Activated T-cell treated with anti-CD3 and anti-CD28 coated beads, Interleukin-2, amount 50 U/mL, for 72 hours (primary cell): ENCODE measurements around the gene FUT2. TPM values are rescaled to one million over a fixed set of nuclear protein-coding genes. Genes with fewer than 3 reads are reported as not detected.
"Not testable (repeated sequence)": the region's sequence is repeated elsewhere in the genome, so short reads cannot be mapped to it uniquely, and the experiment has no call there.

ENCODE experiments used
- ATAC-seq, 2 donors: fragments of 150-1000 bp; cut with Tn5 transposase; replicated peaks in 1 of 2; 2 replicates each; pipeline ENCODE4 v1.10.0; 2021; ENCODE audit warnings: moderate library complexity in 2 of 2, mild to moderate bottlenecking in 1 of 2
- DNase-seq, 2 donors: peaks; one replicate each; pipeline ENCODE4 v3.0.0; 2021 to 2022; ENCODE audit warnings: mixed read lengths in 1 of 2
- H3K27ac Mint-ChIP-seq: one replicate; pipeline ENCODE4 v1.8.0; 2022; ENCODE audit warnings: mild to moderate bottlenecking, moderate library complexity, mixed read lengths
- H3K27me3 Mint-ChIP-seq: one replicate; pipeline ENCODE4 v1.8.0; 2022; ENCODE audit warnings: low read depth, mixed read lengths
- H3K36me3 Mint-ChIP-seq, 2 donors: one replicate each; pipeline ENCODE4 v1.8.0; 2022; ENCODE audit warnings: mixed read lengths in 2 of 2, mild to moderate bottlenecking in 1 of 2; ENCODE audit not compliant: insufficient read depth in 2 of 2
- H3K4me1 Mint-ChIP-seq: one replicate; pipeline ENCODE4 v1.8.0; 2022; ENCODE audit warnings: low read depth, mixed read lengths
- H3K4me3 Mint-ChIP-seq, 2 donors: one replicate each; pipeline ENCODE4 v1.8.0; 2022; ENCODE audit warnings: mild to moderate bottlenecking in 2 of 2, mixed read lengths in 2 of 2, moderate library complexity in 2 of 2
- H3K9me3 Mint-ChIP-seq, 2 donors: one replicate each; pipeline ENCODE4 v1.8.0; 2022; ENCODE audit warnings: mixed read lengths in 2 of 2
- total RNA-seq, 2 donors: library from RNA; stranded (reverse); gene quantifications; one replicate each; pipeline ENCODE4 v1.2.3, GENCODE V29; 2022

Gene FUT2
- total RNA-seq, 2 donors from 2014 or later: not detected

GRCh38 chr19:48674216-48674809 lies 21.5 kb upstream of the FUT2 start:
- Mint-ChIP-seq H3K4me3 (no peak overlapping the region), H3K36me3 (peaks cover 0 to 2% of the 10 kb centered on the region in 2 donors), H3K9me3 (peaks cover 0 to 6% of the 10 kb centered on the region in 2 donors), H3K27me3 (no peaks in the 10 kb centered on the region), H3K4me1 (peaks cover 5% of the 10 kb centered on the region), H3K27ac (no peak overlapping the region)
- no peak for DNase-seq
- ATAC-seq: no peak

- no peaks in the 10 kb centered on the region for H3K9me3 Mint-ChIP-seq
- H3K36me3 Mint-ChIP-seq: no peaks in the 10 kb centered on the region
- peak; percentile 78 to 82 for DNase-seq
- no peak overlapping the region for H3K27ac Mint-ChIP-seq
- no peaks in the 10 kb centered on the region for H3K27me3 Mint-ChIP-seq
- H3K4me3 Mint-ChIP-seq: no peak overlapping the region
- peak; percentile 87 to 91 for ATAC-seq
- peaks cover 5% of the 10 kb centered on the region for H3K4me1 Mint-ChIP-seq
These were observed 20.6 kb upstream of the FUT2 start for GRCh38 chr19:48674921-48675824.

GRCh38 chr19:48676487-48676886 lies 19.3 kb upstream of the FUT2 start:
- no peaks in the 10 kb centered on the region for H3K27me3 Mint-ChIP-seq
- ATAC-seq (no peak), DNase-seq (no peak)
- no peak overlapping the region for H3K27ac Mint-ChIP-seq
- no peaks in the 10 kb centered on the region for H3K36me3 Mint-ChIP-seq
- no peak overlapping the region for H3K4me3 Mint-ChIP-seq
- no peaks in the 10 kb centered on the region for H3K9me3 Mint-ChIP-seq
- H3K4me1 Mint-ChIP-seq: peaks cover 5% of the 10 kb centered on the region

GRCh38 chr19:48676887-48677286 lies 18.9 kb upstream of the FUT2 start:
- no peaks in the 10 kb centered on the region for H3K9me3 Mint-ChIP-seq
- no peak for DNase-seq
- H3K27me3 Mint-ChIP-seq: no peaks in the 10 kb centered on the region
- H3K4me3 Mint-ChIP-seq: no peak overlapping the region
- ATAC-seq: no peak
- H3K4me1 Mint-ChIP-seq: peaks cover 5% of the 10 kb centered on the region
- H3K27ac Mint-ChIP-seq: no peak overlapping the region
- no peaks in the 10 kb centered on the region for H3K36me3 Mint-ChIP-seq

- H3K36me3 Mint-ChIP-seq: no peaks in the 10 kb centered on the region
- H3K27me3 Mint-ChIP-seq: no peaks in the 10 kb centered on the region
- H3K4me1 Mint-ChIP-seq: peaks cover 9% of the 10 kb centered on the region
- no peak overlapping the region for H3K27ac Mint-ChIP-seq
- no peak overlapping the region for H3K4me3 Mint-ChIP-seq
- no peaks in the 10 kb centered on the region for H3K9me3 Mint-ChIP-seq
- no peak for DNase-seq
- ATAC-seq: no peak
These were observed 17.6 kb upstream of the FUT2 start for GRCh38 chr19:48678201-48678600.

- ATAC-seq, H3K4me3 Mint-ChIP-seq, H3K4me1 Mint-ChIP-seq, H3K36me3 Mint-ChIP-seq, H3K9me3 Mint-ChIP-seq, H3K27me3 Mint-ChIP-seq, H3K27ac Mint-ChIP-seq, DNase-seq: not testable (repeated sequence)
These were observed 15.8 kb upstream of the FUT2 start for GRCh38 chr19:48680006-48680405.

- H3K27me3 Mint-ChIP-seq: no peaks in the 10 kb centered on the region
- DNase-seq: no peak
- no peak overlapping the region for H3K27ac Mint-ChIP-seq
- no peaks in the 10 kb centered on the region for H3K9me3 Mint-ChIP-seq
- H3K36me3 Mint-ChIP-seq: no peaks in the 10 kb centered on the region
- ATAC-seq: no peak
- H3K4me3 Mint-ChIP-seq: no peak overlapping the region
- H3K4me1 Mint-ChIP-seq: peaks cover 4% of the 10 kb centered on the region
These were observed 15.2 kb upstream of the FUT2 start for GRCh38 chr19:48680436-48681126.

DNA sequence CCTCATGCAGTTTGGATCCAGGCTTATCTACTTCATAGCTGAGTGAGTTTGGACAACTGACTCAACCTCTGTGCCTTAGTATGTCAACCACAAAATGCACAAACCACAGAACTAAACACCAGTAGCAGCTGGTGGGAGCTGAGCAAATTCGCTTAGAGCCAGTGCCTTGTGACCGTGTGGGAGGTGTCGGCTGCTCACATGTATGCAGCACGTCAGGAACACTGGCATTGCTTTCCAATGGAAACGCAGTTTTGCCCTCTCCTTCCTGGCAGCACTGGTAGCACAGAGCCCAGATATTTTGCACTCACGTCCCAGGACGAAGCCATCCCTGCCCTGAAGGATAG lies 14.7 kb upstream of the FUT2 start:
- ATAC-seq: peak; percentile 52 to 63

GRCh38 chr19:48683349-48683748 lies 12.4 kb upstream of the FUT2 start:
- Mint-ChIP-seq H3K36me3 (no peaks in the 10 kb centered on the region), H3K9me3 (no peaks in the 10 kb centered on the region), H3K27ac (no peak overlapping the region), H3K4me1 (peaks cover 4% of the 10 kb centered on the region), H3K4me3 (peak overlapping the region in 1 of 2 donors; percentile 24), H3K27me3 (no peaks in the 10 kb centered on the region)
- peak; percentile 30 to 43 for DNase-seq
- peak in 1 of 2 donors; percentile 56 for ATAC-seq

More for the DNA sequence above, 14.7 kb upstream of the FUT2 start:
- no peaks in the 10 kb centered on the region for H3K9me3 Mint-ChIP-seq
- H3K4me1 Mint-ChIP-seq: peaks cover 4% of the 10 kb centered on the region
- H3K27ac Mint-ChIP-seq: no peak overlapping the region
- H3K4me3 Mint-ChIP-seq: no peak overlapping the region
- no peak for DNase-seq
- H3K27me3 Mint-ChIP-seq: no peaks in the 10 kb centered on the region
- H3K36me3 Mint-ChIP-seq: no peaks in the 10 kb centered on the region

GRCh38 chr19:48685583-48685982 lies 10.2 kb upstream of the FUT2 start:
- DNase-seq (no peak), ATAC-seq (no peak)
- H3K4me1 Mint-ChIP-seq: peaks cover 4% of the 10 kb centered on the region
- no peaks in the 10 kb centered on the region for H3K9me3 Mint-ChIP-seq
- no peak overlapping the region for H3K4me3 Mint-ChIP-seq
- H3K27me3 Mint-ChIP-seq: no peaks in the 10 kb centered on the region
- H3K27ac Mint-ChIP-seq: no peak overlapping the region
- H3K36me3 Mint-ChIP-seq: no peaks in the 10 kb centered on the region

GRCh38 chr19:48686088-48686487 lies 9.7 kb upstream of the FUT2 start:
- ATAC-seq: no peak
- no peak overlapping the region for H3K27ac Mint-ChIP-seq
- no peaks in the 10 kb centered on the region for H3K27me3 Mint-ChIP-seq
- H3K36me3 Mint-ChIP-seq: no peaks in the 10 kb centered on the region
- H3K9me3 Mint-ChIP-seq: no peaks in the 10 kb centered on the region
- peaks cover 4% of the 10 kb centered on the region for H3K4me1 Mint-ChIP-seq
- no peak for DNase-seq
- H3K4me3 Mint-ChIP-seq: no peak overlapping the region

DNA sequence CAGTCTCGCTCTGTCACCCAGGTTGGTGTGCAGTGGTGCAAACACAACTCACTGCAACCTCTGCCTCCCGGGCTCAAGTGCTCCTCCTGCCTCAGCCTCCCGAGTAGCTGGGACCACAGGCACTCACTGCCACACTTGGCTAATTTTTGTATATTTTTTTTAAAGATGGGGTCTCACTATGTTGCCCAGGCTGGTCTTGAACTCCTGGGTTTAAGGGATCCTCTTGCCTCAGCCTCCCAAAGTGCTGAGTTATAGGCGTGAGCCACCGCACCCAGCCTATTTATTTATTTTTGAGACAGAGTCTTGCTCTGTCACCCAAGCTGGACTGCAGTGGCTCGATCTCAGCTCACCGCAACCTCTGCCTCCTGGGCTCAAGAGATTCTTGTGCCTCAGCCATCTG lies 9.1 kb upstream of the FUT2 start:
- H3K4me3 Mint-ChIP-seq, H3K9me3 Mint-ChIP-seq: not testable (repeated sequence)

DNA sequence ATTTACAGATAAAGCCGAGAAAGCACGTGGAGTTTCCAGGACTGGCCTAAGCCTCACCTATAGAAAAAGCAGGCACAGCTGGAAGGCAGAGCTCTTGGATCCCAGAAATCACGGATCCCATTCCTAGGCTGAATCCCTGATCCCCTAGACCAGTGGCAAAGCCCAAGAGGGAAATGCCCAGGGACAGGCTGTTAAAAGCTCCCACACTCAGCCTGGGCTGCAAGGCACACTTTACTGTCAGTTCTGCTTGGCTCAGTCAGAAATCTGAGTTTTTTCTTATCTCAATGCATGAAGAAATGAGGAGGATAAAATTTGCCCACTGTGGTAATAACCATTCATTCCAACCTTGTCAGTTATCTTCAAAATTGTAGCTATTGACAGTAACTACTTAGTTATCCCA lies 8.0 kb upstream of the FUT2 start:
- Mint-ChIP-seq H3K27me3 (no peaks in the 10 kb centered on the region), H3K36me3 (no peaks in the 10 kb centered on the region), H3K9me3 (no peaks in the 10 kb centered on the region), H3K27ac (no peak overlapping the region), H3K4me1 (peaks cover 4% of the 10 kb centered on the region), H3K4me3 (no peak overlapping the region)
- no peak for DNase-seq
- ATAC-seq: no peak

More for the DNA sequence above, 9.1 kb upstream of the FUT2 start:
- H3K27me3 Mint-ChIP-seq, H3K4me1 Mint-ChIP-seq, H3K36me3 Mint-ChIP-seq, DNase-seq, ATAC-seq, H3K27ac Mint-ChIP-seq: not testable (repeated sequence)
